DMS 273 (cell line): Measurements from ENCODE around the gene CAMSAP1.

Source experiments
- DNase-seq: peaks from one replicate; lab custom pipeline; 2025; ENCODE audit not compliant: unreplicated experiment; lab: John Stamatoyannopoulos, UW

CAMSAP1 gene

DNA sequence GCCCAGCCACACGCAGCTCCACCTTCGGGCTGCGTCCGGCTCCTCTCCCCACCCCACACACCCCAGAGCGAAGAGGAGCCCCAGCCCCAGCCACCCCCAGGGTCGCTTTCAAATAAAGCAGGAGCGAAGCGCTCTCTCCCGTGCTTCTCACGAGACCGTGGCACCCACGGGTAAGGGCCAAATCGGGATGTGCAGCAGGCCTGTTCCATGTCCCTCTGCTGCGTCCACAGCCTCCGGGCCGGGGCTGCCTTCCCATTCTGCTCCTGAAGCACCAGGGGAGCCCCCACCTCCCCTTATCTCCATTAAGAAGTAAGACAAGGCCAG lies 145.5 kb downstream of the CAMSAP1 start:
- DNase-seq, result no peak

DNA sequence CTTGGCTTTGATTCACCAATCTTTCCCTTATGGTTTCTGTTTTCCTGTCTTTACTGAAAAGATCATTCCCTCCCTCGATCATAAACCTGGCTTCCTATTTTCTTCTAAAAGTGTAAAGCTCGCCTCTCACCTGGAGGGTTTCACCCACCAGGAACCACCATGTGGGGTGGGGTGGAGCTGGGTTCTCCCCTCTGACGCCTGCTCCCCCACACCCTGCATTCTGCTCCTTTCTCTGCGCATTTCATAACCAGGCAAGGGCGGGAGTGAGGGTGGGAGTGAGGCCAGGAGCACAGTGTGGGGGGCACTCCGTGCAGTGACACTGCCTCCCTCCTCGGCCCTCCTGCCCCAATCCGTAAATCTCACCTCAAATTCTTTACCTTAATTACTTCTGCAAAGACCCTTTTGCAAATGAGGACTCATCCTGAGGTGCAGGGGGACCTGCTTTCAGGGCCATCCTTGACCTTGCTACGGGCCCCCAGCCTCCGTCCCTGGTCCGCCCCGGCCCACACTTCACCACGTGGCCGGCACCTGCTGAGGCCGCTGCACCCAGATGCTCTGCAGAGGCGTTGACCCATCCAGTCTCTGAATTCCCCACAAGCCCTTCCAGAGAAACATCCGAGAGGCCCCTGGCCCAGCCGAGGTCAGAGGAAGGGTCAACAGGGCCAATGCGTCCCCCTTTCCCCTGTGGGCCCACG lies 146.0 kb downstream of the CAMSAP1 start:
- no peak for DNase-seq

DNA sequence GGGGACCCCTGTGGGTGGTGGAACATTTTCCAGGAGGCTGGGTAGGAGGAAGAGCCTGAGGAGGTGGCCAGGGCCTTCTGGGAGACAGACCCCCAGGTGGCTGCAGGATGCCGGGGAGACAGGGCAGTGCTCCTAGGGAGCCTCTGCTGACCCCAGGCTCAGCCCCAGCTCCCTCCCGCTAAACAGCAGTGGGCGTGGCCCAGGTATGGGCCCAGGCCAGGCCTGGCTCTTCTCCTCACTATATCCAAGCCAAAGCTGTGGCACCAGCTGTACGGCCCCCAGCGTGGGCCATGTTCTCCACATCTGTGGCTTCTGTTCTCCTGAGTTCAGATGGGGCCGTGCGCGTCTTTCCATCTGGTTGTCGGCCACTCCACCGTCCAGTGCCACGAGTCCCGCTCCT lies 146.9 kb downstream of the CAMSAP1 start:
- peak; percentile 28 for DNase-seq

DNA sequence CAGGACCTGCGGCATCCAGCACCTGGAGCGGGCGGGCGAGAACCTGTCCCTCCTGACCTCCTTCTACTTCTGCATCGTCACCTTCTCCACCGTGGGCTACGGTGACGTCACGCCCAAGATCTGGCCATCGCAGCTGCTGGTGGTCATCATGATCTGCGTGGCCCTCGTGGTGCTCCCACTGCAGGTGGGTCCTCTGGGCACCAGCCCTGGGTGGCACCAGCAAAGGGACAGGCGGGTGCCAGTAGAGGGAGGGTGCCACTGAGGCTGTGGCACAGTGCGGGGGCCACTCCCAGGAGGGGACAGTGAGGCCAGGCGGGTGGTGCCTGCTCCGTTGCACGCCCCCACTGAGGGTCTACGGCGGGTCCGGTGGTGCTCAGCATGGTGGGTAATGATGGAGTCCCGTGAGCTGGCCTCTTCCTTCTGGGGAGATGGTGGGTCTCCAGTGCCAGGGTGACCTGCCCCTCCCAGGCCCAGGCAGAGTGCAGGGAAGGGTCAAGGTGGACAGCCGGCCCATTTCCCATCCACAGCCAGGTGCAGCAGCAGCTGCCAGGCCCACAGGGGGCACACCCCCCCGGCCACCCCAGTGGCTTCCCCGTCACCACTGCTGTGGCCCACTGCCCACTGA lies 147.6 kb downstream of the CAMSAP1 start:
- DNase-seq, result no peak

DNA sequence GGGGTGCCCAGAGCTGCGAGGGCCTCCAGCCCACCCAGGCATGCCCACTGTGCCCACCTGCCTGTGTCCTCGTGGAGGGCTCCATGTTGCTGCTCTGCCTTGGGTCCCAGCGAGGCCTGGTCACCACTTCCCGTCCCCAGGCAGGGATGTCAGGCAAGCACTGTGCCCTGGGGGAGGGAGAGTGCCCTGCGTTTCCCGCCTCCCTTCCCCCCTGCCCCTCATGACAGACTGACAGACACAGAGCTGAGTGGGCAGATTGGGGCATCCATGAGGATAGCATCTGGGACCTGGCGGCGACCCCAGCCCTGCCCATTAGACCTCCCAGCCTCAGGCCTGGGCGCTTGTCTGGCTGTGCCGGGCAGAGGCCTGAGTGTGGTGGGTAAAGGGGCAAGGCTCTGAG lies 148.5 kb downstream of the CAMSAP1 start:
- DNase-seq, result no peak
